SK-N-SH (cell line): ENCODE results near the gene MAP2K3. TPM values are rescaled to one million over a fixed set of nuclear protein-coding genes. Genes with fewer than 3 reads are reported as not detected.
A peak's percentile ranks its signal among the peaks of the same experiment; 100 is the strongest.

Experiments used
- CTCF ChIA-PET: fragments of 300-600, 350-600 bp; formaldehyde crosslinking; extraction: SDS; loops from one replicate; lab custom pipeline; 2021; lab: Yijun Ruan, JAX
- POLR2A ChIA-PET: fragments of 350-600 bp; sonication (Branson Sonifier 250); formaldehyde crosslinking; extraction: SDS; loops from one replicate; lab custom pipeline; 2020; ENCODE audit warnings: antibody characterized with exemption, inconsistent platforms; lab: Yijun Ruan, JAX
- DNase-seq: peaks from one replicate; pipeline ENCODE4 v3.0.0; 2012
- H2AFZ ChIP-seq: fragments of 200-600 bp; sonication (generic); 2 replicates; pipeline ENCODE4 v1.8.1; 2016; ENCODE audit warnings: antibody characterized with exemption, mild to moderate bottlenecking, low read depth
- H3F3A ChIP-seq: fragments of 200-600 bp; sonication (generic); replicated peaks from 2 replicates; pipeline ENCODE3; 2016; ENCODE audit warnings: antibody characterized with exemption, mild to moderate bottlenecking; ENCODE audit not compliant: insufficient read depth
- H3K27ac ChIP-seq, 2 experiments: fragments of 200-500 bp in 1 of 2; fragments of 200-600 bp in 1 of 2; sonication (Bioruptor generic) in 1 of 2; sonication (generic), shearing (Covaris generic) in 1 of 2; 2 replicates each; pipeline versions ENCODE4 v1.5.1 to v1.6.1; 2014 to 2016; ENCODE audit warnings: low read depth in 2 of 2, inconsistent platforms in 1 of 2, low read length in 1 of 2, mild to moderate bottlenecking in 1 of 2, mixed read lengths in 1 of 2
- H3K27me3 ChIP-seq: fragments of 200-600 bp; sonication (generic), shearing (Covaris generic); 2 replicates; pipeline ENCODE4 v1.6.1; 2016; ENCODE audit warnings: mixed run types; ENCODE audit not compliant: insufficient read depth
- H3K36me3 ChIP-seq, 2 experiments: fragments of 200-500 bp in 1 of 2; fragments of 200-600 bp in 1 of 2; sonication (Bioruptor generic) in 1 of 2; sonication (generic) in 1 of 2; replicated peaks in 1 of 2; 2 replicates each; pipeline versions ENCODE3 to v1.5.1; 2014 to 2016; ENCODE audit warnings: low read length in 1 of 2, mild to moderate bottlenecking in 1 of 2; ENCODE audit not compliant: insufficient read depth in 2 of 2, control insufficient read depth in 1 of 2
- H3K4me1 ChIP-seq, 2 experiments: fragments of 200-500 bp in 1 of 2; fragments of 200-600 bp in 1 of 2; sonication (Bioruptor generic) in 1 of 2; sonication (generic), shearing (Covaris generic) in 1 of 2; 2 replicates each; pipeline versions ENCODE4 v1.5.1 to v1.6.1; 2014 to 2016; ENCODE audit warnings: low read depth in 1 of 2, low read length in 1 of 2, mixed run types in 1 of 2; ENCODE audit not compliant: insufficient read depth in 2 of 2, control insufficient read depth in 1 of 2
- H3K4me2 ChIP-seq: fragments of 200-600 bp; sonication (generic), shearing (Covaris generic); 2 replicates; pipeline ENCODE4 v1.6.1; 2017; ENCODE audit warnings: mixed run types
- H3K4me3 ChIP-seq, 2 experiments: fragments of 200-500 bp in 1 of 2; fragments of 200-600 bp in 1 of 2; sonication (Bioruptor generic) in 1 of 2; sonication (generic), shearing (Covaris generic) in 1 of 2; 2 replicates each; pipeline versions ENCODE4 v1.5.1 to v1.8.1; 2014 to 2016; ENCODE audit warnings: low read depth in 2 of 2, inconsistent platforms in 1 of 2, low read length in 1 of 2, mild to moderate bottlenecking in 1 of 2, mixed read lengths in 1 of 2, moderate library complexity in 1 of 2
- H3K79me2 ChIP-seq: fragments of 200-600 bp; sonication (generic); 2 replicates; pipeline ENCODE4 v1.8.1; 2017; ENCODE audit warnings: mild to moderate bottlenecking; ENCODE audit not compliant: insufficient read depth
- H3K9ac ChIP-seq: fragments of 200-600 bp; sonication (generic); 2 replicates; pipeline ENCODE4 v1.6.1; 2017; ENCODE audit warnings: mixed run types
- H3K9me2 ChIP-seq: fragments of 200-600 bp; sonication (generic); 2 replicates; pipeline ENCODE4 v1.6.1; 2017; ENCODE audit warnings: mixed run types
- H3K9me3 ChIP-seq: fragments of 200-600 bp; sonication (generic); 2 replicates; pipeline ENCODE4 v1.6.1; 2017; ENCODE audit warnings: mixed run types, mild to moderate bottlenecking, moderate library complexity
- H4K20me1 ChIP-seq: fragments of 200-600 bp; sonication (generic); 2 replicates; pipeline ENCODE4 v1.6.1; 2017; ENCODE audit warnings: mild to moderate bottlenecking, mixed run types; ENCODE audit not compliant: insufficient read depth
- EZH2phosphoT487 ChIP-seq: fragments of 200-600 bp; sonication (generic); IDR thresholded peaks from 2 replicates; pipeline ENCODE4 v1.6.1; 2017; ENCODE audit warnings: low read depth, mixed run types, mild to moderate bottlenecking, antibody characterized with exemption, moderate library complexity, borderline replicate concordance
- FOSL2 ChIP-seq: IDR thresholded peaks from 2 replicates; pipeline ENCODE4 v1.4.0; 2012; ENCODE audit warnings: low read depth, mild to moderate bottlenecking, moderate library complexity, borderline replicate concordance
- FOXM1 ChIP-seq: IDR thresholded peaks from 2 replicates; pipeline ENCODE4 v1.4.0; 2012; ENCODE audit warnings: low read depth, mild to moderate bottlenecking
- GABPA ChIP-seq: IDR thresholded peaks from 2 replicates; pipeline ENCODE4 v1.4.0; 2012; ENCODE audit warnings: low read depth, mild to moderate bottlenecking
- GATA2 ChIP-seq: sonication (generic); formaldehyde crosslinking; IDR thresholded peaks from 2 replicates; pipeline ENCODE4 v1.5.0; 2020; ENCODE audit warnings: mild to moderate bottlenecking, missing genetic modification reagents
- JUND ChIP-seq: IDR thresholded peaks from 2 replicates; pipeline ENCODE4 v1.4.0; 2012
- MEF2A ChIP-seq: IDR thresholded peaks from 2 replicates; pipeline ENCODE4 v1.4.0; 2012; ENCODE audit warnings: low read depth, borderline replicate concordance
- NFIC ChIP-seq: IDR thresholded peaks from 2 replicates; pipeline ENCODE4 v1.4.0; 2012; ENCODE audit warnings: borderline replicate concordance
- RCOR1 ChIP-seq: fragments of 150-350 bp; IDR thresholded peaks from 2 replicates; pipeline ENCODE4 v1.6.1; 2017; ENCODE audit warnings: antibody characterized with exemption, low read length
- RFX5 ChIP-seq: IDR thresholded peaks from 2 replicates; pipeline ENCODE4 v1.6.1; 2012; ENCODE audit warnings: mild to moderate bottlenecking, improper control_type of control experiment, low read length
- RXRA ChIP-seq: IDR thresholded peaks from 2 replicates; pipeline ENCODE4 v1.4.0; 2012; ENCODE audit warnings: low read depth, mild to moderate bottlenecking, borderline replicate concordance
- SIN3A ChIP-seq: IDR thresholded peaks from 2 replicates; pipeline ENCODE4 v1.6.1; 2012; ENCODE audit warnings: low read depth, mild to moderate bottlenecking, low read length, moderate library complexity, borderline replicate concordance
- SMC3 ChIP-seq: IDR thresholded peaks from 2 replicates; pipeline ENCODE4 v1.6.1; 2012; ENCODE audit warnings: low read depth, low read length, improper control_type of control experiment
- YY1 ChIP-seq: IDR thresholded peaks from 2 replicates; pipeline ENCODE4 v1.4.0; 2012; ENCODE audit warnings: low read depth, mild to moderate bottlenecking
- WGBS: methylation state at CpG from one replicate; pipeline ENCODE4 v1.1.6; 2017; ENCODE audit warnings: low lambda C conversion rate; 5-methylcytosine and 5-hydroxymethylcytosine counted together
- polyA plus RNA-seq, 3 experiments: library from polyadenylated mRNA; depleted of rRNA; stranded (reverse); fragments of >200 nt; gene quantifications; 2 replicates each; pipeline ENCODE4 v1.2.3, GENCODE V29; 2012
- TF ChIP-seq, protein P1 (sequence below): fragments of 150-350 bp; IDR thresholded peaks from 2 replicates; pipeline ENCODE4 v1.6.1; 2017; ENCODE audit warnings: antibody characterized with exemption, low read length, low read depth, borderline replicate concordance
- TF ChIP-seq, protein P2 (sequence below): fragments of 150-350 bp; IDR thresholded peaks from 2 replicates; pipeline ENCODE4 v1.6.1; 2016; ENCODE audit warnings: mild to moderate bottlenecking, low read depth, low read length
- TF ChIP-seq, protein P3 (sequence below): IDR thresholded peaks from 2 replicates; pipeline ENCODE4 v1.4.0; 2012; ENCODE audit warnings: low read depth, borderline replicate concordance
- TF ChIP-seq, protein P4 (sequence below): IDR thresholded peaks from 2 replicates; pipeline ENCODE4; 2012

The MAP2K3 gene
- polyA plus RNA-seq, 1 of the 3 experiments (the other 2 are of a cell fraction) = 30.0 TPM

DNA sequence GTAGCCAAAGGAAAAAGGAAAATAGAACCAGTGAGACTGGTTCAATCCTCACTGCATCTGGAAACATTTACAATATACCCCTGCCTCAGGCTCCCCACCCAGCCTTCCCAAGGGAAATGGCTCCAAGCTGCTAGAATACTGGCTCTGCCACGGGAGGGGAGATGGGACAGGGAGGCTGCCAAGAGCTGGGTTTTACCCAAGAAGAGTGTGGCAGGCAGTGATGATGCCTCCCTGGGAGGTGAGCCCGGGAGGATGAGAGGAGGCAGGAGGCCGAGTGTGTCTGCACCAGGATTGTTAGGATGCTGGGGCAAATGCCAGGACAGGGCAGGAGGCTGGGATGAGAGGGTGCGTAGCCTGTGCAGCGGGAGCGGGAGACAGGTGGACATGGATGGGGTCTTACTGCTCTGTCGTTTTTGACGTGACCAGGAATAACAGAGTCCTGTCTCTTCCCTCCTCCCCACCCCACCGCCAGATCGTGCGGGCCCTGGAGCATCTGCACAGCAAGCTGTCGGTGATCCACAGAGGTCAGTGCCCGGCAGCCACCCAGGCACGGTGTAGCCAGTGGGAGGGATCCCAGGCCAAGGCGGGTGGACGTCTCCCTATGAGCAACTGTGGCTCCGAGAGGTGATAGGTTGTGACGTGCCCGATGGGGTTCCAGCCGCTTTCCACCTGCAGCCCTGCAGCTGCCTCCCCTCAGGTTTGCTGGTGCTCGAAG lies 18.4 kb downstream of the MAP2K3 start:
- no peak overlapping the region for H3K4me3 ChIP-seq
- H3K9me2 ChIP-seq = no peaks in the 10 kb centered on the region
- H3K9me3 ChIP-seq = no peaks in the 10 kb centered on the region
- no peak overlapping the region for H3K4me2 ChIP-seq
- peaks cover 3 to 38% of the 10 kb centered on the region in 2 experiments for H3K36me3 ChIP-seq
- H4K20me1 ChIP-seq = peaks cover 40% of the 10 kb centered on the region
- TF ChIP-seq EZH2phosphoT487 (no peak), SMC3 (no peak), NFIC (no peak), RFX5 (no peak), RCOR1 (no peak), GATA2 (CRISPR knock-in tag) (no peak), FOSL2 (no peak), SIN3A (no peak), RXRA (no peak), YY1 (no peak), FOXM1 (no peak), MEF2A (no peak), JUND (no peak), GABPA (no peak)
- TF ChIP-seq, protein P1, sequence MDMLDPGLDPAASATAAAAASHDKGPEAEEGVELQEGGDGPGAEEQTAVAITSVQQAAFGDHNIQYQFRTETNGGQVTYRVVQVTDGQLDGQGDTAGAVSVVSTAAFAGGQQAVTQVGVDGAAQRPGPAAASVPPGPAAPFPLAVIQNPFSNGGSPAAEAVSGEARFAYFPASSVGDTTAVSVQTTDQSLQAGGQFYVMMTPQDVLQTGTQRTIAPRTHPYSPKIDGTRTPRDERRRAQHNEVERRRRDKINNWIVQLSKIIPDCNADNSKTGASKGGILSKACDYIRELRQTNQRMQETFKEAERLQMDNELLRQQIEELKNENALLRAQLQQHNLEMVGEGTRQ = no peak
- TF ChIP-seq, protein P2, sequence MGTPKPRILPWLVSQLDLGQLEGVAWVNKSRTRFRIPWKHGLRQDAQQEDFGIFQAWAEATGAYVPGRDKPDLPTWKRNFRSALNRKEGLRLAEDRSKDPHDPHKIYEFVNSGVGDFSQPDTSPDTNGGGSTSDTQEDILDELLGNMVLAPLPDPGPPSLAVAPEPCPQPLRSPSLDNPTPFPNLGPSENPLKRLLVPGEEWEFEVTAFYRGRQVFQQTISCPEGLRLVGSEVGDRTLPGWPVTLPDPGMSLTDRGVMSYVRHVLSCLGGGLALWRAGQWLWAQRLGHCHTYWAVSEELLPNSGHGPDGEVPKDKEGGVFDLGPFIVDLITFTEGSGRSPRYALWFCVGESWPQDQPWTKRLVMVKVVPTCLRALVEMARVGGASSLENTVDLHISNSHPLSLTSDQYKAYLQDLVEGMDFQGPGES = no peak
- TF ChIP-seq, protein P3, sequence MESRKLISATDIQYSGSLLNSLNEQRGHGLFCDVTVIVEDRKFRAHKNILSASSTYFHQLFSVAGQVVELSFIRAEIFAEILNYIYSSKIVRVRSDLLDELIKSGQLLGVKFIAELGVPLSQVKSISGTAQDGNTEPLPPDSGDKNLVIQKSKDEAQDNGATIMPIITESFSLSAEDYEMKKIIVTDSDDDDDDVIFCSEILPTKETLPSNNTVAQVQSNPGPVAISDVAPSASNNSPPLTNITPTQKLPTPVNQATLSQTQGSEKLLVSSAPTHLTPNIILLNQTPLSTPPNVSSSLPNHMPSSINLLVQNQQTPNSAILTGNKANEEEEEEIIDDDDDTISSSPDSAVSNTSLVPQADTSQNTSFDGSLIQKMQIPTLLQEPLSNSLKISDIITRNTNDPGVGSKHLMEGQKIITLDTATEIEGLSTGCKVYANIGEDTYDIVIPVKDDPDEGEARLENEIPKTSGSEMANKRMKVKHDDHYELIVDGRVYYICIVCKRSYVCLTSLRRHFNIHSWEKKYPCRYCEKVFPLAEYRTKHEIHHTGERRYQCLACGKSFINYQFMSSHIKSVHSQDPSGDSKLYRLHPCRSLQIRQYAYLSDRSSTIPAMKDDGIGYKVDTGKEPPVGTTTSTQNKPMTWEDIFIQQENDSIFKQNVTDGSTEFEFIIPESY = no peak
- TF ChIP-seq, protein P4, sequence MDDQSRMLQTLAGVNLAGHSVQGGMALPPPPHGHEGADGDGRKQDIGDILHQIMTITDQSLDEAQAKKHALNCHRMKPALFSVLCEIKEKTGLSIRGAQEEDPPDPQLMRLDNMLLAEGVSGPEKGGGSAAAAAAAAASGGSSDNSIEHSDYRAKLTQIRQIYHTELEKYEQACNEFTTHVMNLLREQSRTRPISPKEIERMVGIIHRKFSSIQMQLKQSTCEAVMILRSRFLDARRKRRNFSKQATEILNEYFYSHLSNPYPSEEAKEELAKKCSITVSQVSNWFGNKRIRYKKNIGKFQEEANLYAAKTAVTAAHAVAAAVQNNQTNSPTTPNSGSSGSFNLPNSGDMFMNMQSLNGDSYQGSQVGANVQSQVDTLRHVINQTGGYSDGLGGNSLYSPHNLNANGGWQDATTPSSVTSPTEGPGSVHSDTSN = no peak
- no peak overlapping the region for H3K9ac ChIP-seq
- ChIA-PET POLR2A (no interaction called here), CTCF (interaction anchor here (5.0 kb wide), 1 partner anchor 24 kb away, joined by 22 read pairs; no protein-coding TSS in a partner anchor)
- DNase-seq = peak; percentile 52
- 47% methylated on average over 19 of the region's 21 CpGs for WGBS
- peaks cover 10% of the 10 kb centered on the region; the same call in 1 of the 2 replicates for H3K27me3 ChIP-seq
- no peak overlapping the region for H2AFZ ChIP-seq
- no peaks in the 10 kb centered on the region for H3F3A ChIP-seq
- H3K27ac ChIP-seq = no peak overlapping the region
- peaks cover 0 to 16% of the 10 kb centered on the region in 2 experiments; a peak in 1 of 4 replicates for H3K4me1 ChIP-seq
- H3K79me2 ChIP-seq = peaks cover 19% of the 10 kb centered on the region
